ENCODE data around the gene TRIM29. TPM values are rescaled to one million over a fixed set of nuclear protein-coding genes. Genes with fewer than 3 reads are reported as not detected.

Gene TRIM29
- total and polyA plus RNA-seq, 12 donors = 0.17 to 0.64 (median 0.30) TPM; not detected in 9

- Histone ChIP-seq H3K4me3 (no peak overlapping the region), H3K27ac (no peak overlapping the region), H3K4me1 (peaks cover 0 to 15% (median 5%) of the 10 kb centered on the region in 9 donors), H3K36me3 (no peaks in the 10 kb centered on the region), H3K27me3 (no peaks in the 10 kb centered on the region), H3K9me3 (no peaks in the 10 kb centered on the region)
- no peak for DNase-seq
- no peak for ATAC-seq
- intact Hi-C loops (cut with DNase I) = no loop called here
- WGBS, 2 donors = 57 to 59% methylated on average over 9 of the region's 9 CpGs
- TF ChIP-seq CTCF (IDR thresholded peaks at IDR 0.05) = no peak
Measured at GRCh38 chr11:120086651-120087050, 51.3 kb downstream of the TRIM29 start.

DNA sequence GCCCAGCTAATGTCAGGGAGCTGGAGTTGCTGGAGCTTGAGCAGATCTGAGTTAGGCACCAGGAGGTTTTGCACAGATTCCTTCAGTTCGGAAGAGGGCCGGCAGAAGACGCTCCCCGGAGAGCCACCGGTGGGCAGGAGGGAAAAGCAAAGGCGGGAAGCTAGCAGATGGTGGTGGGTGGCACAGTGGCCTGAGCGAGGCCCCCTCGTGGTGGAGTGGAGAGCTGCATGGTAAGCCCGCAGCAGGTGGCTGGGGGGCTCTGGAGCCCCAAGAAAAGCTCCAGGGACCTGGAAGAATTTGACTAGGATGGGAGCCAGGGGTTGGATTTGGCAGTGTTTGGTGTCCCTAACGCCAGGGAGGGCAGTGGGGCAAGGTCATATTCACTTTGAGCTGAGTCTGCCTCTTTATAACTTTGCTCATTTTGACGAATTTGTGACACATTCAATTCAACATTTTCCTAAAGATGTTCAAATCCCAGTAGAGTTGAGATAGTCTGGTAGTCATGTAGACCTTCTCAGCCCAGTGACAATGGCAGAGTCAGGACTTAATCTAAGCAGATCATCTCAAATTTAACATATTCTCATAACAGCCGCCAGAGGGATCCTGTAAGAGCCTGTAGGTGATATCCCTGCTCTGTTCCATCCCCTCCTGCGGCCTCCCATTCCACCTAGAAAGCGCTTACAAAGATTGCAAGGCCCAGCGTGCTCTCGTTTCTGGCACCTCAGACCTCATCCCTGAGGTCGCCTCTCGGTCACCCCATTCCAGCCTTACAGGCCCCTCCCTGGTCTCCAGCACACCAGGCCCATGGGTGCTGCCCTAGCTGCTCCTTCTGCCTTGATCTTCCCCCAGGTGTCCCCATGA lies 57.9 kb downstream of the TRIM29 start:
- 40 to 47% methylated on average over 18 of the region's 18 CpGs for WGBS, 2 donors
- Histone ChIP-seq H3K9me3 (no peaks in the 10 kb centered on the region), H3K27me3 (peaks cover 0 to 31% (median 0%) of the 10 kb centered on the region in 7 donors), H3K4me1 (peaks cover 0 to 8% (median 0%) of the 10 kb centered on the region in 9 donors), H3K36me3 (no peaks in the 10 kb centered on the region), H3K27ac (no peak overlapping the region), H3K4me3 (no peak overlapping the region)
- intact Hi-C loops (cut with DNase I) = no loop called here
- ATAC-seq (peak in 7 of 8 donors; percentile 20 to 61 (median 51)), DNase-seq (peak in 1 of 2 donors; percentile 38)
- TF ChIP-seq CTCF (IDR thresholded peaks at IDR 0.05) = peak; percentile 38 to 72 (median 63)

DNA sequence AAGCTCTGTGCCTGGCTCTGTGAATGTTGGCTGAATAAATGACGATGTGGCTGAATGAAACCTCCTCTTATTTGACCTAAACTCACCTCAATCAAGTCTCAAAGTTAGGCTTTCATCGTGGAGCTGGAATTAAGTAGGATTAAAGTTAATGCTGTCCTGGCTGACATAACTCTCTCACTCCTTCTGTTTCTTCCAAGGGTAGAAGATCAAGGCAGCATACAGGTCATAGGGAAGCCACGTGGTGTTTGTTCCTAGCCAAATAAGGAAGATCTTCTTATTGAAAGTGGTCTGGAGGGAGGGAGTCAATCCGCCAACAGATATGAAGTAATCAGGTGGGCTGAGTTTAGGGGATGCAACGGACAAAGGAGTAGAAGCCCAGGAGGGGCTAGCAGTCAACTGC lies 59.5 kb downstream of the TRIM29 start:
- ATAC-seq (peak in 2 of 8 donors; percentile 27 to 59), DNase-seq (no peak)
- Histone ChIP-seq H3K4me3 (no peak overlapping the region), H3K27ac (no peak overlapping the region), H3K4me1 (peaks cover 0 to 8% (median 0%) of the 10 kb centered on the region in 9 donors), H3K36me3 (no peaks in the 10 kb centered on the region), H3K27me3 (peaks cover 0 to 40% (median 4%) of the 10 kb centered on the region in 7 donors), H3K9me3 (no peaks in the 10 kb centered on the region)
- intact Hi-C loops (cut with DNase I) = no loop called here
- WGBS, 2 donors = 50 to 54% methylated on average over 5 of the region's 5 CpGs
- TF ChIP-seq CTCF (IDR thresholded peaks at IDR 0.05) = no peak

DNA sequence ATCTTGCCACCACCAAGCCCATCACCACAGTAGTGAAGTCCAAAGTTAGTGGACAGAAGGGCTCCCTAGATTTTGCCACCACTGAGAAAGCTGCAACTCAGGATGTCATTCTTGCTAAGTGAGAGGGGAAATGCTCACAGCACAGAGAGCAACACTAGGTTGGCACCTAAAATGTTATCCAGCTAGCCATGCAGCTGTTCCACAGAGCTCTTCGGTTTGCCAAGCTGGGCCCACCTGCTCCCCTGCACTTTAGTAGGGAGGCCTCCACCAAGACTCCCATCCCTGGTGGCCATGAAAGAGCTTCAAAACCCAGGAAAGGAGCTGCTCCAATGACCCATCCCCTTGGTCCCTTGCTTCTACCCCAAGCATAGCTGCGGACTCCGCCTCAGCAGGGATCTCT lies 63.8 kb downstream of the TRIM29 start:
- no peak for TF ChIP-seq CTCF (IDR thresholded peaks at IDR 0.05)
- ATAC-seq = no peak
- no peak overlapping the region for H3K27ac ChIP-seq
- H3K9me3 ChIP-seq = no peaks in the 10 kb centered on the region
- no peaks in the 10 kb centered on the region for H3K36me3 ChIP-seq
- WGBS, 2 donors = 92 to 93% methylated on average over 3 of the region's 3 CpGs
- H3K4me3 ChIP-seq = no peak overlapping the region
- intact Hi-C loops (cut with DNase I) = no loop called here
- H3K4me1 ChIP-seq = no peaks in the 10 kb centered on the region
- H3K27me3 ChIP-seq = peaks cover 0 to 30% (median 6%) of the 10 kb centered on the region in 7 donors
- no peak for DNase-seq
